Ectodermal cell (in vitro differentiated cells): Measurements from ENCODE around the gene GAK.

Experiments
- H3K27ac ChIP-seq: 2 replicates; pipeline ENCODE4 v1.7.0; 2013; ENCODE audit warnings: mild to moderate bottlenecking, low read depth, low read length; ENCODE audit not compliant: insufficient read depth, poor library complexity, severe bottlenecking
- H3K27me3 ChIP-seq: 2 replicates; pipeline ENCODE4 v1.7.0; 2013; ENCODE audit warnings: mild to moderate bottlenecking, low read length; ENCODE audit not compliant: insufficient read depth, control insufficient read depth, poor library complexity, severe bottlenecking
- H3K36me3 ChIP-seq: one replicate; pipeline ENCODE4 v1.7.0; 2013; ENCODE audit warnings: low read length; ENCODE audit not compliant: control insufficient read depth, insufficient read depth
- H3K4me1 ChIP-seq: one replicate; pipeline ENCODE4 v1.7.0; 2013; ENCODE audit warnings: low read length; ENCODE audit not compliant: control insufficient read depth, insufficient read depth
- H3K4me3 ChIP-seq: 2 replicates; pipeline ENCODE4 v1.7.0; 2013; ENCODE audit warnings: low read depth, low read length, control low read depth; ENCODE audit not compliant: insufficient read depth
- H3K9me3 ChIP-seq: 2 replicates; pipeline ENCODE4 v1.7.0; 2013; ENCODE audit warnings: mild to moderate bottlenecking, low read length, moderate library complexity; ENCODE audit not compliant: control insufficient read depth
- WGBS, 2 experiments: methylation state at CpG; one replicate each; pipeline ENCODE4 v1.1.7; 2013; ENCODE audit warnings: missing lambda C conversion rate in 2 of 2; 5-methylcytosine and 5-hydroxymethylcytosine counted together

Gene GAK

DNA sequence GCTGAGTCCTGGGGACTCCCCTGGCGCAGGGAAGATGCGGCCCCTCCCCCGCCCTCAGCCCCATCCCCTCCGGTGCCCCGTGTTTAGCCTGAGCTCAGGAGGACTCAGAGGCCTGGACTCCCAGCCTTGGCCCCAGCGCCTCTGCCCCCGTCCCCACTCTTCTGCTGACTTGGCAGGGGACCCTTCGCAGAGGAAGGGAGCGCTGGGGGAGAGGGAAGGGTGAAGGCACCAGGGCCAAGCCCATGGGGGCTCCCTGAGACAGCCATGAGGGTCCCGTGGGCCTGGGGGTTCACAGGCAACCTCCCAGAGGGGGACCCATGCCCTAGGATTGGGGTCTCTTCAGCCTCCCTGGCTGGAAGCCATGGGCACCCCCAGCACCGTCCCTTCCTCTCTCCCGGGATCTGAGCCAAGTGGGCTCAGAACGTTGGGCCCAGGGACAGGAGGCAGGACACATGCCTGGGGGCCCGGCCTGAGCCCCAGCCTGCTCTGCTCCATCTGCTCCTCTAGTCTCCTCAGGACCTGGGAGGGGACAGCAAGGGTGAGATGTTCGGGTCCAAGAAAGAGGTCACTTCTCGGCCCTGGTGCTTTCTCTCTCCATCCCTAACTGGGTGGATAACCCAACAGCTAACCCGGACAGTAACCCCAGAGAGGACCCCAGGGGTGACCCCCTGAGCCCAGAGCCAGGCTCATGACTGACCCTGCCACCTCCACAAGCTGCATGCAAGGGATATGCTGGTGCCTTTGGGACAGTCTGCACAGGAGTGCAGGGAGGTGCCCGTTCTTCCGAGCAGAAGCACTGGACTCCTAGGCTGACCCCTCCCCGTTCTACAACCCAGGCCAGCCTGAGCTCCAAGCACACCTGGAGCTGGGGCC is 104.7 kb downstream of the GAK start:
- Histone ChIP-seq H3K27ac (no peak overlapping the region), H3K4me3 (no peak overlapping the region), H3K4me1 (peaks cover 8% of the 10 kb centered on the region), H3K36me3 (no peaks in the 10 kb centered on the region), H3K9me3 (no peaks in the 10 kb centered on the region), H3K27me3 (peaks cover 63% of the 10 kb centered on the region)
- WGBS, 2 experiments, result 40 to 42% methylated on average over 19 of the region's 20 CpGs

DNA sequence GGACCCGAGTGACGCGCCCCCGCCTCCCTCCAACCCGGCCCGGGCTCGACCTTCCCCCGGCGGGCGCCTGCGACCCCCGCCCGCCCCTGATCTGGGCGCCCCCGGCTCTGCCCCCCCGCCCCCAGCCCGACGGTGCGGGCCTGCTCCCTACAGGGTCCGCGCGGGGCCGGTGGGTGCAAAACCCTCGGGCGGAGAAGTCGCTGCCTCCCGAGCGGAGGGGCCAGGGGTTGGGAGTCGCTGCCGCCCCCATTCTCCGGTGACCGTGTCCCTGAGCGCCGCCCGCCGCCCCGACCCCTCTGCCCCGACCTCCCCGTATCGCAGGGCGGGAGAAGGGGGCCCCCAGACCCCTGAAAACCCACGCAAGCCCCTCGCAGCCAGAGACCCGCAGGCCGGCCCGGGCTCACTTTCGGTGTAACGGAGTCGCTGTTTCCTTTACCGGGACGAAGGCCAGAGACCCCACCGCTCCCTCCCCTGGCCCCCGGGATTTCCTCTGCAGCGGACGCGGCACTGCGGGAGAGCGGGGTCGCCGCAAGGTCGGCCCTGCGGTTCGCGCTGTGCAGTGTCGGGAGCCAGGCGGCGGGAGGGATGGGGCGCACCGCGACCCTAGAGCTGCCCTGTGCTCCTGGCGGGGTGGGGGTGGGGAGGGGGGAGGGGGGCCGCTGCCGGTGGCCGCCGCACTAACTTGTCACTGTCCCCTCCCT is 105.5 kb downstream of the GAK start:
- 1% methylated on average over 75 of the region's 75 CpGs for WGBS, 2 experiments
- Histone ChIP-seq H3K27ac (no peak overlapping the region), H3K27me3 (peaks cover 71% of the 10 kb centered on the region), H3K9me3 (no peaks in the 10 kb centered on the region), H3K4me3 (peak overlapping the region; percentile 16), H3K36me3 (no peaks in the 10 kb centered on the region), H3K4me1 (peaks cover 8% of the 10 kb centered on the region)

DNA sequence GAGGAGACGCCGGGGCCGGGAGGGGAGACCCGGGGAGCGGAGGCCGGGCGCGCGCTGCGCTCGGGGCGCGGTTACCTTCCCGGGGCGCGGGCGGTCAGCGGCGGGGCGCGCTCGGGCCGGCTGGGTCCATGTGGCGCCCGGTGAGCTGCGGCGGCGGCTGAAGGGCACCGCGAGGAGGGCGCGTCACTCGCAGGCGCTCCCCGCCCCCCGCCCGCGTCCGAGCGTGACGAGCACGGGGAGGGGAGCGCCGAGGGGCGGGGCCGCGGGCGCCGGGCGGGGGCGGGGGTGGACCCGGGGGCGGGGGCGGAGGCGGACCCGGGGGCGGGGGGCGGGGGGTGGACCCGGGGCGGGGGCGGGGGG is 106.2 kb downstream of the GAK start, which contains the start of gene CPLX1:
CPLX1 (minus strand) TSS at position 159 of the 360 bp plus-strand sequence. CDS start 1,607 bp downstream, outside the sequence.
- H3K36me3 ChIP-seq, result no peaks in the 10 kb centered on the region
- H3K4me3 ChIP-seq, result peak within 1 kb of the TSS; percentile 16
- no peak within 1 kb of the TSS for H3K27ac ChIP-seq
- H3K9me3 ChIP-seq, result no peaks in the 10 kb centered on the region
- peaks cover 8% of the 10 kb centered on the region for H3K4me1 ChIP-seq
- 1 to 2% methylated on average over 34 to 35 of the region's 61 CpGs for WGBS, 2 experiments
- peaks cover 78% of the 10 kb centered on the region for H3K27me3 ChIP-seq

DNA sequence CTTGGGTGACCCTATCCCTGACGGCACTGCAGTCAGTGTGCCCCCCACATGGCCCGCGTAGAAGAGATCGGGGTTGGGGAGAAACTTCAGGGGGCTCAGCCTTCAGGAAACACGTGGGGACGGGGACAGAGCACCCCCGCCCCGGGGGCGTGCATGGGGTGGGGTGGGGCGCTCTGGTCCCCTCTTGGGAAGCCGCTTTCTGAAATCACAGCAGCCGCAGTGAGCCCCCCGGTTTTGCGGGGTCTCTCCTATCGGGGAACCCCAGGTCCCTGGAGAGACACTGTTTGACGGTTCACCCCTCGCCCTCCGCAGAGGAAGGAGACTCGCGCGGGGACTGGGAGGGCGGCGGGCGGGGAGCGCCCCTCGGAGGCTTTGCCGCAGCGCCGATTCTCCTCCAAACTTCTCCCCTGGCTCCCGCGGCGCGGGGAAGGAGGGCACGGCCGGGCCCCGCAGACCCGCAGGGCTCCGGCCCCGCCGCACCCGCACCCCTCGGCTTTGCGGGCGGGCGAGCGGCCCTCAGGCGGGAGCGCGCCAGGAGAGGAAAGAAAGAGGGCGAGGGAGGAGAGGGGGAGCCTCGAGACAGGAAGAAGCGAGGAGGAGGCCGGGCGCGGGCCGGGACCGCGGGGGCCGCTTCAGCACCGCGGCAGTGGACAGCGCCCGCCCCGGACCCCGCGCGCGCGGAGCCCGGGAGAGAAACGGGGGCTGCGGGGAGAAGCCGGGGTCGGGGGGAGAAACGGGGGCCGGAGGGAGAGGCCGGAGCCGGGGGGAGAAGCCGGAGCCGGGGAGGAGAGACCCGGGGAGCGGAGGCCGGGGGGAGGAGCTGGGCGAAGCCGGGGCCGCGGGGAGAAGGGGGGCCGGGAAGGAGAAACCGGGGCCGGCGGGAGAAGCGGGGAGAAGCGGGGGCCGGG is 106.8 kb downstream of the GAK start:
- Histone ChIP-seq H3K27ac (no peak overlapping the region), H3K9me3 (no peaks in the 10 kb centered on the region), H3K4me3 (no peak overlapping the region), H3K36me3 (no peaks in the 10 kb centered on the region), H3K4me1 (peaks cover 8% of the 10 kb centered on the region), H3K27me3 (peaks cover 84% of the 10 kb centered on the region)
- 8 to 9% methylated on average over 94 of the region's 94 CpGs for WGBS, 2 experiments

DNA sequence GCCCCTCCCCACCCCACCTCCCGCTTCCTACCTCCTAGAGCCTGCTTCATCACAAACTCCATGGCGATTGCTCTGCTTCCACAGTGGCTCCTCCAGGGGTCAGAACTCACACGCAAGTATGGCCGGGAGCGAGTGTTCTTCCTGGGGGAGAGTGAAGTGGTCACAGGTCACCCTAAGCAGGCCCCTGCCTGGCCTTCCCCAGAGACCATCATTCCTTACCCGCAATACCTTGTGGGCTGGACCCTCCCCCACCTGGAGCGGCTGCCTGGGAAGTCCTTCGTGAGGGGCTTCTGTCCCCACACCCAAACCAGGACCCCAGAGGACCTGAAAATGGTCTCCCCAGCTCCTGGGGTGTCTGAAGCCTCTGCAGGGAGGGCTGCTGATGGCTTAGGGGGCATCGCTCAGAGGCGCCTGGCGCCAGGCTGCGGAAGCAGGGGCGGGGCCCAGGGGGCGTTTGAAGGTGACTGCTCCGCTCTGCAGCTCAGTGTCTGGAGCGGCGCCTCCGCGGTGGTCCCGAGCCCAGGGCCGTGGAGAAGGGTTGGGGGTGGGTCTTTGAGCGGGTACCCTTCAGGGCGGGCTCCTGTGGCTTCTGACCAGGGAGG is 107.6 kb downstream of the GAK start:
- Histone ChIP-seq H3K4me1 (peaks cover 8% of the 10 kb centered on the region), H3K36me3 (no peaks in the 10 kb centered on the region), H3K4me3 (no peak overlapping the region), H3K27me3 (peaks cover 92% of the 10 kb centered on the region), H3K27ac (no peak overlapping the region), H3K9me3 (no peaks in the 10 kb centered on the region)
- WGBS, 2 experiments, result 14 to 16% methylated on average over 23 of the region's 23 CpGs

DNA sequence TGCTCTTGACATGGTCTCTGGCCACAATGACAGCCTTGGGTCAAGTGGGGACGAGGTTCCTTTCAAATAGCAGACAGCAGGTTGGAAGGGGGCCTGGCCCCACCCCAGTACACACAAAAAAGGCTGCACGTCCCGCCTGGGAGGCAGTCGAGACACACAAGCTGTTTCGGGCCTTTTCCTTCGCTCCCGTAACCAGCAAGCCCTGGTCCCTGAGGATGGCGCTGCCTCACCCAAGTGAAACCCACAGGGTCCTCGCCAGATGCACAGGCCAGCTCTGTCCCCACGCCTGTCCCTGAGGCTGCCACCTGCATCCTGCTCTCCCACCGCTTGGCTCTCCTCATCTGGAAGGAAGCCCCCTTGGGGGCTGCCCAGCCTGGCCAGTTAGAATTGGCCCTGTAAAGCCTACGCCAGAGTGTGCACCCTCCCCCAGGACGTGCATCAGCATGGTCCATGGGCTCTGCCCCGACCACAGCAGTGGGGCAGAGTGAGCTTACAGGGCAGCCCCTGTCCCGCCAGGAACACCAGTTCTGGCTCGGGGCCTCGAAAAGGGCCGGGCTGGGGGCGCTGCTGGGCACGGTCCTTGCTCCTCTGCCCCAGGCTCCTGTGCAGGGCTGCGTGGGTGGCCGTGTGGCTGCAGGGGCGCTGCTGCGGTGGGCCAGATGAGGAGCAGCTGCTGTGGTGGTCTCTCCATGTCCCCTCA is 108.2 kb downstream of the GAK start:
- Histone ChIP-seq H3K4me3 (no peak overlapping the region), H3K27me3 (peaks cover 97% of the 10 kb centered on the region), H3K27ac (no peak overlapping the region), H3K36me3 (no peaks in the 10 kb centered on the region), H3K9me3 (no peaks in the 10 kb centered on the region), H3K4me1 (peaks cover 8% of the 10 kb centered on the region)
- whole genome bisulfite sequencing, 2 experiments, result 51 to 52% methylated on average over 24 of the region's 24 CpGs

DNA sequence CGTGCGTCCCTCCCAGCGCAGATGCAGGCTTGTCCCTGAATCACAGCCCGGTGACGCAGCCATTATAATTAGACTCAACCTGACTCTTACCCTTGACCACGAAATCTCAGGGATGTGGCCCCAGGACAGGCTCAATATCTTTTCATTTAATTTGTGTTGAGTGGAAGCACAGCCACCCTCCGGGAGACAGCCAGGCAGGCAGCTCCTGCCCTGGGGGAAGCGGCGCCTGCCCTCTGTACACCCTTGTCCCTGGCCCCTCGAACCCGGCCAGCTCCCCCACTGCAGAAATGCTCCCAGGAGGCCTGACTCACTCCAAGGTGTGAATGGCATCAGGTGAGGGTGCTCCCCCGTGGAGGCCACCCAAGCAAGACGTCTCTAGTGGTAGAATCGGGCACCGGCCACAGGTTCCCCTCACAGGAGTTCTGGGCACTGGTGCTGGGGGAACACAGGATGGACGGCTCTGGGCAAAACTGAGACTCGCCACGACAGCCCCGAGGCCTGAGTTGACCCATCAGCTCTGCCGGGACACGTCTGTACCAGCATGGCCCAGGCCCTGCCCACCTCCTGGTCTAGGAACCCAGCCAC is 108.8 kb downstream of the GAK start:
- H3K4me3 ChIP-seq, result no peak overlapping the region
- 81 to 82% methylated on average over 21 of the region's 21 CpGs for WGBS, 2 experiments
- no peak overlapping the region for H3K27ac ChIP-seq
- peaks cover 8% of the 10 kb centered on the region for H3K4me1 ChIP-seq
- peaks cover 97% of the 10 kb centered on the region for H3K27me3 ChIP-seq
- H3K9me3 ChIP-seq, result no peaks in the 10 kb centered on the region
- H3K36me3 ChIP-seq, result no peaks in the 10 kb centered on the region

DNA sequence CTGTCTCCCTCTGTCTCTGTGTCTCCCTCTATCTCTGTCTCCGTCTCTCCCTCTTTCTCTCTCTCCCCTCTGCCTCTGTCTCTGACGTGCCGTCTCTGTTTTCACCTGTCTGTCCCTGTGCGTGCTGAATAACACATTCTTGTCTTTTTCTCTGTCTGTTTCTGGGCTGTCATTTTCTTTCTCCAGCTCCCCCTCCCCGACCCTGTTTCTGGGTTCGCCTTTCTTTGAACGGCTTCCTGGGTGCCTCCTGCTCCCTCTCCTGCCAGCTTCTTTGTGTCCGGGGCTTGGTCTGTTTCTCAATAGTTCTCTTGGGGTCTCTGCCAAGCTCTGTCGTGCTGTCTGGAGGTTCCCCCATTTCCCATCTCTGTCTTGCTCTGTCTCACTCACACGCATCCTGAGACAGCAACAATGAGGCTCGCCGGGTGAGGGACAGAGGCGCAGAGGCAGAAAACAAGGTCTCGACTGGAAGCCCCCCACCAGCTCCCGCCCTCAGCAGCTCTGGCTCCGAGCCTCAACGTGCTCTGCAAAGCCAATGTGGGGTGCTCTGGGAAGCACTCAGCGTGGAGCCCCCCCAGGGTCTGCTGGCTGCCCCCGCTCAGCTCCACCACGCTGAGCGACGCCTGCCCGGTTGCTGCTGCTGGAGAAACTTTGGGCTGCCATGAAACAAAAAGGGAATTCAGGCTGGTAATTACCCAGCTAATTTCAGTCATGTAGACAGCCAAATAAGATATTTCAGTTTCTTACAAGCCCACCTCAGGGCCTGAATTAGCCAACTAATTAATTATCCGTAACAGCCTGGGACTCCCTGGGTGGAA is 109.5 kb downstream of the GAK start:
- Histone ChIP-seq H3K36me3 (no peaks in the 10 kb centered on the region), H3K9me3 (no peaks in the 10 kb centered on the region), H3K4me3 (no peak overlapping the region), H3K27ac (no peak overlapping the region), H3K4me1 (peaks cover 8% of the 10 kb centered on the region), H3K27me3 (peaks cover 97% of the 10 kb centered on the region)
- WGBS, 2 experiments, result 65 to 66% methylated on average over 24 of the region's 24 CpGs
